Measurements from ENCODE around the gene CLDN10. TPM values are rescaled to one million over a fixed set of nuclear protein-coding genes. Genes with fewer than 3 reads are reported as not detected.

The CLDN10 gene
- total and polyA plus RNA-seq, 2 of the 8 experiments (the other 6 are each of a cell fraction or from before 2014, with no cell fraction given) = 41.2 to 43.6 TPM

- Histone ChIP-seq H3K4me1 (replicated peaks in 1 of 4; ENCODE audit: control insufficient read depth in 3 of 4, insufficient read depth in 4 of 4, low read length in 3 of 4) (no peaks in the 10 kb centered on the region), H2BK15ac (ENCODE audit: low read length) (no peak overlapping the region), H3K36me3 (ENCODE audit: control insufficient read depth in 2 of 4, insufficient read depth in 4 of 4, low read length in 3 of 4) (no peaks in the 10 kb centered on the region), H3K9me3 (ENCODE audit: insufficient read depth in 2 of 2, low read depth in 1 of 2, low read length in 1 of 2) (no peaks in the 10 kb centered on the region), H2BK20ac (ENCODE audit: low read length) (no peak overlapping the region), H3K79me2 (ENCODE audit: control insufficient read depth in 1 of 2, insufficient read depth in 2 of 2, low read length in 2 of 2) (no peaks in the 10 kb centered on the region), H3K23me2 (ENCODE audit: low read depth, low read length) (no peaks in the 10 kb centered on the region), H3K18ac (ENCODE audit: extremely low read depth, low read length) (no peak overlapping the region), H4K91ac (replicated peaks; ENCODE audit: insufficient read length, low read length) (no peak overlapping the region), H2BK12ac (ENCODE audit: low read depth, low read length) (no peak overlapping the region), H3K23ac (ENCODE audit: insufficient read length) (no peak overlapping the region), H3K27me3 (replicated peaks in 1 of 4; ENCODE audit: control insufficient read depth in 3 of 4, extremely low read depth in 1 of 4, insufficient read depth in 3 of 4, low read length in 3 of 4) (no peaks in the 10 kb centered on the region), H3K56ac (replicated peaks; ENCODE audit: insufficient read length, low read depth, low read length) (no peak overlapping the region), H4K5ac (ENCODE audit: insufficient read length, low read depth, low read length) (no peak overlapping the region), H2AK5ac (ENCODE audit: low read depth, low read length) (no peak overlapping the region), H3K27ac (ENCODE audit: low read depth, low read length) (no peak overlapping the region), H3K79me1 (ENCODE audit: low read depth, low read length) (no peaks in the 10 kb centered on the region), H3K4ac (replicated peaks; ENCODE audit: insufficient read length, low read depth, low read length) (no peak overlapping the region), H2AFZ (ENCODE audit: low read length) (no peak overlapping the region), H3K4me2 (ENCODE audit: insufficient read depth in 1 of 2, low read depth in 2 of 2, low read length in 2 of 2) (no peak overlapping the region), H3K4me3 (ENCODE audit: extremely low read depth in 1 of 4, insufficient read depth in 2 of 4, low read depth in 3 of 4, low read length in 4 of 4) (no peak overlapping the region), H3K9ac (replicated peaks in 1 of 4; ENCODE audit: extremely low read depth in 1 of 4, low read depth in 3 of 4, low read length in 3 of 4) (no peak overlapping the region), H4K8ac (ENCODE audit: extremely low read depth, insufficient read depth, low read length) (no peak overlapping the region), H4K20me1 (replicated peaks in 1 of 2; ENCODE audit: control insufficient read depth in 1 of 2, insufficient read depth in 2 of 2, low read length in 2 of 2) (no peaks in the 10 kb centered on the region), H2BK5ac (ENCODE audit: low read depth, low read length) (no peak overlapping the region), H2BK120ac (replicated peaks; ENCODE audit: low read depth, low read length) (peak overlapping the region; percentile 21), H3K14ac (ENCODE audit: insufficient read length) (no peak overlapping the region)
- ChIA-PET CTCF (ENCODE audit: partially characterized antibody) (interaction anchor here (1.2 kb wide), 1 partner anchor 13 kb away, joined by 4 read pairs; no protein-coding TSS in a partner anchor), POLR2A (ENCODE audit: partially characterized antibody) (no interaction called here)
- no peak for TF ChIP-seq GTF2F1 (IDR thresholded peaks at IDR 0.05; ENCODE audit: borderline replicate concordance, low read depth, low read length)
- no peak for TF ChIP-seq ZNF274 (IDR thresholded peaks at IDR 0.05; ENCODE audit: borderline replicate concordance, extremely low read depth, low read length)
- no peak for TF ChIP-seq BRCA1 (IDR thresholded peaks at IDR 0.05; ENCODE audit: low read depth, low read length)
- TF ChIP-seq CBX8 (IDR thresholded peaks at IDR 0.05; ENCODE audit: borderline replicate concordance, low read depth, low read length) = no peak
- TF ChIP-seq RAD21 (IDR thresholded peaks at IDR 0.05 in 1 of 2, conservative IDR thresholded peaks at IDR 0.05 in 1 of 2; ENCODE audit: low read depth in 2 of 2, low read length in 2 of 2) = no peak
- no peak for TF ChIP-seq RFX5 (IDR thresholded peaks at IDR 0.05; ENCODE audit: borderline replicate concordance, low read depth, low read length)
- DNase-seq (ENCODE audit: low read depth in 1 of 2, low spot score in 2 of 2) (no peak), FAIRE-seq (no peak)
- WGBS, 2 experiments (ENCODE audit: extremely low coverage in 1 of 2, insufficient coverage in 1 of 2, insufficient read length in 1 of 2, insufficient replicate concordance in 2 of 2, low coverage in 1 of 2, low lambda C conversion rate in 2 of 2, missing lambda C conversion rate in 1 of 2) = 95% methylated on average over 5 of the region's 5 CpGs; no CpG with 5 or more reads in 1 of the 2 experiments
Observed at GRCh38 chr13:95523598-95523997, 28.9 kb upstream of the CLDN10 start.
